Keratinocyte (primary cell): Measurements from ENCODE around the gene CDYL2. TPM values are rescaled to one million over a fixed set of nuclear protein-coding genes. Genes with fewer than 3 reads are reported as not detected.

Experiments
- DNase-seq: peaks from one replicate; pipeline ENCODE4 v3.0.0-alpha.2; 2011; ENCODE audit warnings: low read depth, missing footprints, low spot score
- FAIRE-seq: peaks from 2 replicates; lab custom pipeline; 2011; peaks lifted over from hg19 to GRCh38; lab: Jason Lieb, UNC
- H2AFZ ChIP-seq: 2 replicates; pipeline ENCODE4 v1.6.0; 2012; ENCODE audit warnings: low read length, control low read depth, inconsistent platforms; ENCODE audit not compliant: control insufficient read depth
- H3K27ac ChIP-seq: 2 replicates; pipeline ENCODE4 v1.5.1; 2011; ENCODE audit warnings: low read length; ENCODE audit not compliant: control insufficient read depth, insufficient read depth
- H3K27me3 ChIP-seq: 3 replicates; pipeline ENCODE4 v1.6.0; 2011; ENCODE audit warnings: low read length; ENCODE audit not compliant: control insufficient read depth, insufficient read depth; ENCODE audit errors: extremely low read depth
- H3K36me3 ChIP-seq, 2 experiments: 2 replicates in 1 of 2; 3 replicates in 1 of 2; pipeline ENCODE4 v1.5.1; 2011; ENCODE audit warnings: low read length in 2 of 2, mild to moderate bottlenecking in 1 of 2; ENCODE audit not compliant: control insufficient read depth in 2 of 2, insufficient read depth in 2 of 2; ENCODE audit errors: extremely low read depth in 1 of 2
- H3K4me1 ChIP-seq: 3 replicates; pipeline ENCODE4 v1.5.1; 2011; ENCODE audit warnings: low read length; ENCODE audit not compliant: control insufficient read depth, insufficient read depth; ENCODE audit errors: extremely low read depth
- H3K4me2 ChIP-seq: 3 replicates; pipeline ENCODE4 v1.6.0; 2011; ENCODE audit warnings: low read depth, low read length; ENCODE audit not compliant: control insufficient read depth, insufficient read depth; ENCODE audit errors: extremely low read depth
- H3K4me3 ChIP-seq, 3 experiments: fragments of 200-600 bp in 1 of 3; sonication (generic) in 1 of 3; 2 replicates in 2 of 3; 3 replicates in 1 of 3; pipeline ENCODE4 v1.5.1; 2011 to 2016; ENCODE audit warnings: low read length in 3 of 3, mild to moderate bottlenecking in 3 of 3, control low read depth in 2 of 3, inconsistent platforms in 1 of 3, low read depth in 1 of 3, mixed read lengths in 1 of 3, mixed run types in 1 of 3, moderate library complexity in 1 of 3; ENCODE audit not compliant: control insufficient read depth in 2 of 3, insufficient read depth in 2 of 3; ENCODE audit errors: extremely low read depth in 1 of 3
- H3K79me2 ChIP-seq: 2 replicates; pipeline ENCODE4 v1.6.0; 2012; ENCODE audit warnings: low read length; ENCODE audit not compliant: control insufficient read depth, insufficient read depth
- H3K9ac ChIP-seq: 3 replicates; pipeline ENCODE4 v1.6.0; 2011; ENCODE audit warnings: low read length; ENCODE audit not compliant: control insufficient read depth, insufficient read depth; ENCODE audit errors: extremely low read depth
- H3K9me1 ChIP-seq: 3 replicates; pipeline ENCODE4 v1.6.0; 2011; ENCODE audit warnings: low read length; ENCODE audit not compliant: control insufficient read depth, insufficient read depth; ENCODE audit errors: extremely low read depth
- H3K9me3 ChIP-seq: 2 replicates; pipeline ENCODE4 v1.5.1; 2012; ENCODE audit warnings: low read depth, low read length; ENCODE audit not compliant: control insufficient read depth
- H4K20me1 ChIP-seq: 3 replicates; pipeline ENCODE4 v1.6.0; 2011; ENCODE audit warnings: low read length; ENCODE audit not compliant: control insufficient read depth, insufficient read depth; ENCODE audit errors: extremely low read depth
- CTCF ChIP-seq, 3 experiments: IDR thresholded peaks in 1 of 3; conservative IDR thresholded peaks in 1 of 3; optimal IDR thresholded peaks in 1 of 3; 2 replicates in 2 of 3; 3 replicates in 1 of 3; pipeline versions ENCODE3 to v1.5.1; 2011; ENCODE audit warnings: low read length in 3 of 3, mild to moderate bottlenecking in 3 of 3, moderate library complexity in 2 of 3, control low read depth in 1 of 3, inconsistent platforms in 1 of 3; ENCODE audit not compliant: insufficient read depth in 2 of 3; ENCODE audit errors: extremely low read depth in 1 of 3
- EZH2 ChIP-seq: IDR thresholded peaks from one replicate; pipeline ENCODE4 v1.6.1; 2012; ENCODE audit warnings: inconsistent platforms, mild to moderate bottlenecking, low read length, moderate library complexity
- dilution Hi-C: fragments of 300-500 bp; cut with MboI; formaldehyde crosslinking; loops from one replicate; pipeline ENCODE4 v1.7.0; 2020; ENCODE audit warnings: low sequenced_read_pairs; ENCODE audit not compliant: extremely low pct_ligation_motif_present
- polyA plus RNA-seq, 5 experiments: library from polyadenylated mRNA; depleted of rRNA in 3 of 5; stranded (reverse) in 3 of 5; stranded (forward) in 1 of 5; unstranded in 1 of 5; fragments of >200 nt; gene quantifications; 1 replicate in 1 of 5; 2 replicates in 3 of 5; 3 replicates in 1 of 5; pipeline versions ENCODE4 v1.2.1 to v1.2.3, GENCODE V29; 2011 to 2012; ENCODE audit warnings: missing spikeins in 2 of 5, low read depth in 1 of 5, low replicate concordance in 1 of 5

CDYL2 gene
- polyA plus RNA-seq, 1 donor (not counting 4 experiments of a cell fraction or from before 2014, with no cell fraction given) = 2.0 TPM

DNA sequence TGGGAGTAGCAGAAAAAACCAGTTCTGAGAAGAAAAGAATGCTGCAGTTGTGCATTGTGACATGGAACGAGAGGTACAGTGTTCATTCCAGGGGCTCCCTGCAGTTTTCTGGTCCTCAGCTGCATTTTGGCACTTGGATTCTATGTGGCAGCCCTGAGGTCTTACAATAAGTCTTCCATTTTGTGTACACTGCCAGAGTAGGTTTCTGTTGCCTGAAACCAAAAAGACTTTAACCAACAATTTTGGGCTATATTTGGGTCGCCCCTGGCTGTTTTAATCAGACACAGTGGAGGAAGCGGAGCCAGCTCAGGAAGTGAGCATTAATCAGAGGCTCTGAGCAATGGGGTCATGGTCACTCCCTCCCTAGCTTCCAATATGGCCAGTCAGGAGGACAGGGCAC lies 247.9 kb downstream of the CDYL2 start:
- Histone ChIP-seq H3K9me1 (no peaks in the 10 kb centered on the region), H3K27ac (no peak overlapping the region), H3K9me3 (no peaks in the 10 kb centered on the region), H3K27me3 (no peaks in the 10 kb centered on the region), H4K20me1 (no peaks in the 10 kb centered on the region), H3K79me2 (no peaks in the 10 kb centered on the region), H3K4me2 (no peak overlapping the region), H2AFZ (no peak overlapping the region), H3K4me1 (peaks cover 22% of the 10 kb centered on the region), H3K36me3 (no peaks in the 10 kb centered on the region), H3K4me3 (no peak overlapping the region), H3K9ac (no peak overlapping the region)
- FAIRE-seq = no peak
- TF ChIP-seq CTCF (optimal IDR thresholded peaks at IDR 0.05 in 1 of 3, IDR thresholded peaks at IDR 0.05 in 1 of 3, conservative IDR thresholded peaks at IDR 0.05 in 1 of 3; ENCODE audit: extremely low read depth in 1 of 3, insufficient read depth in 2 of 3, low read length in 3 of 3) = no peak
- TF ChIP-seq EZH2 = no peak
- DNase-seq = no peak
- dilution Hi-C loops = no loop called here

DNA sequence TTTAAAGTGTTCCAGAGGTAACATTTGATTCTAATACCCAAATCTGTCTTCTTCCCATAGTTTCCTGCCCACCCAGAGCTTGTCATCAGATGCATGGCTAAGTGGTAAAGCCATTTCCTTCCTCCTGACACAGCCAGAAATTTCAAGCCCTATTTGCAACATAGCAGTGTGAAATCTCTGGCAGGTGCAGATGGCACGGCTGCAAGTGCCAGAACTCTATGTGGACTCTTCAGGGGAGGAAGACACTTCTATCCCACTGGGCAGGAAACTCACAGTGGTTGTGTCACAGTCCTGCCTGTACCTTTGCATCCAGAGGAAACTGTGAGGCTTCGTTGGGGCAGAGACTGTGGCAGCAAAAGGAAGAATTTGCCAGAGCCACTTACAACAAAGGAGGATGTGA lies 250.4 kb downstream of the CDYL2 start:
- Histone ChIP-seq H3K79me2 (no peaks in the 10 kb centered on the region), H3K27ac (no peak overlapping the region), H3K4me2 (no peak overlapping the region), H3K27me3 (no peaks in the 10 kb centered on the region), H3K4me3 (no peak overlapping the region), H3K9me1 (no peaks in the 10 kb centered on the region), H3K9ac (no peak overlapping the region), H2AFZ (no peak overlapping the region), H4K20me1 (no peaks in the 10 kb centered on the region), H3K4me1 (peaks cover 17% of the 10 kb centered on the region), H3K9me3 (no peaks in the 10 kb centered on the region), H3K36me3 (no peaks in the 10 kb centered on the region)
- FAIRE-seq (no peak), DNase-seq (no peak)
- dilution Hi-C loops = no loop called here
- TF ChIP-seq EZH2 (no peak), CTCF (optimal IDR thresholded peaks at IDR 0.05 in 1 of 3, IDR thresholded peaks at IDR 0.05 in 1 of 3, conservative IDR thresholded peaks at IDR 0.05 in 1 of 3; ENCODE audit: extremely low read depth in 1 of 3, insufficient read depth in 2 of 3, low read length in 3 of 3) (no peak)
